Measurements from ENCODE around the gene ADIRF. TPM values are rescaled to one million over a fixed set of nuclear protein-coding genes. Genes with fewer than 3 reads are reported as not detected.

The ADIRF gene
- total RNA-seq, 1 experiment from 2014 or later, result 0.70 TPM

GRCh38 chr10:86962136-86962980, 5.9 kb upstream of the ADIRF start:
- Mint-ChIP-seq H3K27me3 (ENCODE audit: low read depth) (peaks cover 6% of the 10 kb centered on the region), H3K27ac (no peak overlapping the region), H3K36me3 (no peaks in the 10 kb centered on the region), H3K4me1 (peaks cover 36% of the 10 kb centered on the region), H3K4me3 (no peak overlapping the region), H3K9me3 (no peaks in the 10 kb centered on the region)
- DNase-seq (ENCODE audit: low spot score) (peak; percentile 6), ATAC-seq (no peak)
- ChIA-PET CTCF (interaction anchor here (13.7 kb wide), 1 partner anchor 20 kb away, joined by 462 read pairs; no protein-coding TSS in a partner anchor), POLR2A (no interaction called here)
- TF ChIP-seq ZNF423 (CRISPR knock-in tag; IDR thresholded peaks at IDR 0.05) (peak; percentile 70), SMAD3 (CRISPR knock-in tag; IDR thresholded peaks at IDR 0.05; ENCODE audit: borderline replicate concordance) (no peak)

DNA sequence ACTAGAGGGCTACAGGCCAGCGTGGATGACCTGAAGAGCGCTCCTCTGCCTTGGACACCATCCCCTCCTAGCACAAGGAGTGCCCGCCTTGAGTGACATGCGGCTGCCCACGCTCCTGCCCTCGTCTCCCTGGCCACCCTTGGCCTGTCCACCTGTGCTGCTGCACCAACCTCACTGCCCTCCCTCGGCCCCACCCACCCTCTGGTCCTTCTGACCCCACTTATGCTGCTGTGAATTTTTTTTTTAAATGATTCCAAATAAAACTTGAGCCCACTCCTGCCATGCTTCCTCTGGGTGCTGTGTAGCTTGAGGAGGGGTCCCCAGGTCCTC, 5.3 kb upstream of the ADIRF start:
- Mint-ChIP-seq H3K27ac (no peak overlapping the region), H3K9me3 (no peaks in the 10 kb centered on the region), H3K4me1 (peaks cover 35% of the 10 kb centered on the region), H3K4me3 (no peak overlapping the region), H3K27me3 (ENCODE audit: low read depth) (peaks cover 12% of the 10 kb centered on the region), H3K36me3 (no peaks in the 10 kb centered on the region)
- no peak for TF ChIP-seq NR2C2 (CRISPR knock-in tag; IDR thresholded peaks at IDR 0.05)
- no peak for TF ChIP-seq ZNF138 (CRISPR knock-in tag; conservative IDR thresholded peaks at IDR 0.05)
- no peak for TF ChIP-seq MAX (CRISPR knock-in tag; IDR thresholded peaks at IDR 0.05)
- TF ChIP-seq, protein P1, sequence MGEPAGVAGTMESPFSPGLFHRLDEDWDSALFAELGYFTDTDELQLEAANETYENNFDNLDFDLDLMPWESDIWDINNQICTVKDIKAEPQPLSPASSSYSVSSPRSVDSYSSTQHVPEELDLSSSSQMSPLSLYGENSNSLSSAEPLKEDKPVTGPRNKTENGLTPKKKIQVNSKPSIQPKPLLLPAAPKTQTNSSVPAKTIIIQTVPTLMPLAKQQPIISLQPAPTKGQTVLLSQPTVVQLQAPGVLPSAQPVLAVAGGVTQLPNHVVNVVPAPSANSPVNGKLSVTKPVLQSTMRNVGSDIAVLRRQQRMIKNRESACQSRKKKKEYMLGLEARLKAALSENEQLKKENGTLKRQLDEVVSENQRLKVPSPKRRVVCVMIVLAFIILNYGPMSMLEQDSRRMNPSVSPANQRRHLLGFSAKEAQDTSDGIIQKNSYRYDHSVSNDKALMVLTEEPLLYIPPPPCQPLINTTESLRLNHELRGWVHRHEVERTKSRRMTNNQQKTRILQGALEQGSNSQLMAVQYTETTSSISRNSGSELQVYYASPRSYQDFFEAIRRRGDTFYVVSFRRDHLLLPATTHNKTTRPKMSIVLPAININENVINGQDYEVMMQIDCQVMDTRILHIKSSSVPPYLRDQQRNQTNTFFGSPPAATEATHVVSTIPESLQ (CRISPR knock-in tag; IDR thresholded peaks at IDR 0.05), result no peak
- TF ChIP-seq SOX15 (CRISPR knock-in tag; IDR thresholded peaks at IDR 0.05), result no peak
- no peak for TF ChIP-seq FOXP1 (CRISPR knock-in tag; IDR thresholded peaks at IDR 0.05; ENCODE audit: borderline replicate concordance)
- no peak for TF ChIP-seq USF1 (CRISPR knock-in tag; IDR thresholded peaks at IDR 0.05)
- TF ChIP-seq SMAD4 (CRISPR knock-in tag; IDR thresholded peaks at IDR 0.05), result no peak
- TF ChIP-seq ZNF671 (CRISPR knock-in tag; IDR thresholded peaks at IDR 0.05), result no peak
- TF ChIP-seq ZSCAN18 (CRISPR knock-in tag; IDR thresholded peaks at IDR 0.05), result no peak
- POLR2A ChIA-PET, result no interaction called here
- CTCF ChIA-PET, result interaction anchor here (13.7 kb wide), 1 partner anchor 20 kb away, joined by 462 read pairs; no protein-coding TSS in a partner anchor
- DNase-seq (ENCODE audit: low spot score) (no peak), ATAC-seq (no peak)

DNA sequence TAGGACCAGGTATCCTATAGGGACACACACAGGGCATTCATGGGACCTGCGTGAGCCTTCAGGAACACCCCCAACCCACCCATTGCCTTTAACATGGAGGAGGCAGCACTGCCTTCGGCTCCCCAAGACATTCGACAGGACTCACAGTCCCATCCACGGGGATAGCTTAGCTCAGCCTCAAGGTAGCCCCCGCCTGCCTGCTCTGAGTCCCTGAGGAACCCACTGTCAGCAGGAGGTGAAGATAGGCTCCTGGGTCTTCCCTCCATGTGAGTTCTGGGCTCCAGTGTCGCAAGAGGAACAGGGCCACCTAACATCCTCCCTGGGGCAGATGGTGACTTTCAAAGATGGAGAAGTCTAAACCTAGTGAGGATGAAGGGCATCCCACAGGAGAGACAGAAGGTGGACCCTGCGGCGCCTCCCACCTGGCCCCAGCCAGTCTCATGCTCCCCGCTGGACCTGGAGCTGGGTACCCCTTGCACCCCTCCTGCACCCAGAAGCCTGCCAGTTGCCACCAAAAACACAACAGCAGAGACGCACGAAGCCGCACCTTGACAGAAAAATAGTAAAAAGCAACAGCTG, 4.9 kb upstream of the ADIRF start:
- no peak overlapping the region for H3K4me3 Mint-ChIP-seq
- DNase-seq (ENCODE audit: low spot score), result peak; percentile 3
- H3K27me3 Mint-ChIP-seq (ENCODE audit: low read depth), result peaks cover 17% of the 10 kb centered on the region
- peaks cover 34% of the 10 kb centered on the region for H3K4me1 Mint-ChIP-seq
- no peaks in the 10 kb centered on the region for H3K9me3 Mint-ChIP-seq
- ChIA-PET CTCF (interaction anchor here (0.6 to 13.7 kb wide), 3 partner anchors 8 to 128 kb away, joined by 3 to 462 read pairs (median 3); no protein-coding TSS in a partner anchor), POLR2A (interaction anchor here (0.6 kb wide), 1 partner anchor 24 kb away, joined by 3 read pairs; no protein-coding TSS in a partner anchor)
- no peak for ATAC-seq
- H3K36me3 Mint-ChIP-seq, result no peaks in the 10 kb centered on the region
- H3K27ac Mint-ChIP-seq, result no peak overlapping the region
- TF ChIP-seq ZNF232 (CRISPR knock-in tag; IDR thresholded peaks at IDR 0.05) (no peak), ZNF416 (CRISPR knock-in tag; IDR thresholded peaks at IDR 0.05) (no peak), NFYB (CRISPR knock-in tag; conservative IDR thresholded peaks at IDR 0.05; ENCODE audit: low read depth) (no peak), ZSCAN18 (CRISPR knock-in tag; IDR thresholded peaks at IDR 0.05) (no peak), MXD4 (CRISPR knock-in tag; IDR thresholded peaks at IDR 0.05; ENCODE audit: borderline replicate concordance) (no peak), FOXP1 (CRISPR knock-in tag; IDR thresholded peaks at IDR 0.05; ENCODE audit: borderline replicate concordance) (no peak), MAX (CRISPR knock-in tag; IDR thresholded peaks at IDR 0.05) (no peak), ARID4B (CRISPR knock-in tag; IDR thresholded peaks at IDR 0.05; ENCODE audit: borderline replicate concordance) (no peak), CREB1 (CRISPR knock-in tag; IDR thresholded peaks at IDR 0.05) (no peak)
- TF ChIP-seq, protein P2, sequence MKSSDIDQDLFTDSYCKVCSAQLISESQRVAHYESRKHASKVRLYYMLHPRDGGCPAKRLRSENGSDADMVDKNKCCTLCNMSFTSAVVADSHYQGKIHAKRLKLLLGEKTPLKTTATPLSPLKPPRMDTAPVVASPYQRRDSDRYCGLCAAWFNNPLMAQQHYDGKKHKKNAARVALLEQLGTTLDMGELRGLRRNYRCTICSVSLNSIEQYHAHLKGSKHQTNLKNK (CRISPR knock-in tag; IDR thresholded peaks at IDR 0.05), result no peak

Measured in WTC11 (cell line).